IMR-90 (cell line): Measurements from ENCODE around the gene PPOX. TPM values are rescaled to one million over a fixed set of nuclear protein-coding genes. Genes with fewer than 3 reads are reported as not detected.

Experiments used
- ATAC-seq: fragments of 200-7000 bp; cut with Tn5 transposase; 2 replicates; pipeline ENCODE4 v1.9.1; 2020; ENCODE audit warnings: low read depth, mild to moderate bottlenecking, moderate library complexity
- BruUV-seq: library from RNA; stranded (reverse); fragments of 400-500 nt; replicated peaks from 2 replicates; lab custom pipeline; 2021; lab: Mats Ljungman, UMichigan
- CTCF ChIA-PET: fragments of 300-600 bp; formaldehyde crosslinking; extraction: SDS; loops from one replicate; lab custom pipeline; 2021; ENCODE audit warnings: antibody characterized with exemption; lab: Yijun Ruan, JAX
- POLR2A ChIA-PET: fragments of 300-600 bp; sonication (Branson Sonifier 250); formaldehyde crosslinking; loops from one replicate; lab custom pipeline; 2022; ENCODE audit warnings: antibody characterized with exemption; ENCODE audit not compliant: unreplicated experiment; lab: Charles Lee
- DNase-seq: peaks from one replicate; pipeline ENCODE4 v3.0.0; 2013
- H2AFZ ChIP-seq: replicated peaks from 2 replicates; pipeline ENCODE3; 2013; ENCODE audit warnings: low read length, mild to moderate bottlenecking; ENCODE audit not compliant: poor library complexity
- H2AK5ac ChIP-seq: 2 replicates; pipeline ENCODE4 v1.6.1; 2013; ENCODE audit warnings: low read depth, low read length, inconsistent platforms
- H2AK9ac ChIP-seq: replicated peaks from 2 replicates; pipeline ENCODE3; 2013; ENCODE audit warnings: mild to moderate bottlenecking, low read depth, low read length, moderate library complexity; ENCODE audit not compliant: poor library complexity
- H2BK120ac ChIP-seq: 2 replicates; pipeline ENCODE4 v1.6.1; 2013; ENCODE audit warnings: low read depth, low read length, inconsistent platforms
- H2BK15ac ChIP-seq: 3 replicates; pipeline ENCODE4 v1.6.1; 2013; ENCODE audit warnings: low read depth, low read length, inconsistent platforms
- H2BK20ac ChIP-seq: 2 replicates; pipeline ENCODE4 v1.6.1; 2013; ENCODE audit warnings: low read depth, mild to moderate bottlenecking, inconsistent platforms, low read length, moderate library complexity
- H2BK5ac ChIP-seq: 2 replicates; pipeline ENCODE4 v1.6.1; 2013; ENCODE audit warnings: mild to moderate bottlenecking, low read depth, low read length, inconsistent platforms; ENCODE audit not compliant: poor library complexity, severe bottlenecking
- H3K14ac ChIP-seq: replicated peaks from 2 replicates; pipeline ENCODE4 v1.6.1; 2013; ENCODE audit warnings: low read depth, low read length, inconsistent platforms
- H3K18ac ChIP-seq: 2 replicates; pipeline ENCODE4 v1.6.1; 2013; ENCODE audit warnings: low read depth, low read length, control low read depth
- H3K23ac ChIP-seq: 2 replicates; pipeline ENCODE4 v1.6.1; 2013; ENCODE audit warnings: low read depth, low read length, inconsistent platforms
- H3K27ac ChIP-seq: 2 replicates; pipeline ENCODE4 v1.5.1; 2013; ENCODE audit warnings: mild to moderate bottlenecking, control low read depth, low read length; ENCODE audit not compliant: insufficient read depth
- H3K27me3 ChIP-seq: 2 replicates; pipeline ENCODE4 v1.6.1; 2013; ENCODE audit warnings: low read length; ENCODE audit not compliant: control insufficient read depth, insufficient read depth
- H3K36me3 ChIP-seq: 2 replicates; pipeline ENCODE4 v1.6.1; 2013; ENCODE audit warnings: low read length, mixed read lengths; ENCODE audit not compliant: control insufficient read depth, insufficient read depth
- H3K4ac ChIP-seq: 2 replicates; pipeline ENCODE4 v1.6.1; 2013; ENCODE audit warnings: low read depth, low read length, inconsistent platforms
- H3K4me1 ChIP-seq: 2 replicates; pipeline ENCODE4 v1.6.1; 2013; ENCODE audit warnings: low read length, mixed read lengths; ENCODE audit not compliant: control insufficient read depth, insufficient read depth
- H3K4me2 ChIP-seq: 2 replicates; pipeline ENCODE4 v1.6.1; 2013; ENCODE audit warnings: low read depth, mild to moderate bottlenecking, control low read depth, low read length, moderate library complexity
- H3K4me3 ChIP-seq: 2 replicates; pipeline ENCODE4 v1.5.1; 2013; ENCODE audit warnings: low read depth, mild to moderate bottlenecking, control low read depth, low read length, moderate library complexity; ENCODE audit not compliant: insufficient read depth
- H3K56ac ChIP-seq: 2 replicates; pipeline ENCODE4 v1.6.1; 2013; ENCODE audit warnings: low read length, inconsistent platforms; ENCODE audit not compliant: insufficient read depth; ENCODE audit errors: extremely low read depth
- H3K79me1 ChIP-seq, 2 experiments: 2 replicates each; pipeline ENCODE4 v1.6.1; 2013; ENCODE audit warnings: low read length in 2 of 2, inconsistent platforms in 1 of 2, low read depth in 1 of 2
- H3K9ac ChIP-seq: 2 replicates; pipeline ENCODE4 v1.6.1; 2013; ENCODE audit warnings: low read depth, low read length, control low read depth
- H3K9me1 ChIP-seq: 2 replicates; pipeline ENCODE4 v1.6.1; 2013; ENCODE audit warnings: low read length, inconsistent platforms; ENCODE audit not compliant: insufficient read depth
- H3K9me3 ChIP-seq: 2 replicates; pipeline ENCODE4 v1.6.1; 2013; ENCODE audit warnings: low read length; ENCODE audit not compliant: control insufficient read depth, insufficient read depth
- H4K20me1 ChIP-seq: 2 replicates; pipeline ENCODE4 v1.6.1; 2013; ENCODE audit warnings: low read length, inconsistent platforms; ENCODE audit not compliant: insufficient read depth
- H4K5ac ChIP-seq: 2 replicates; pipeline ENCODE4 v1.6.1; 2013; ENCODE audit warnings: mild to moderate bottlenecking, low read depth, low read length, control low read depth
- H4K8ac ChIP-seq, 2 experiments: 2 replicates each; pipeline ENCODE4 v1.6.1; 2013; ENCODE audit warnings: low read depth in 2 of 2, low read length in 2 of 2, control low read depth in 1 of 2, inconsistent platforms in 1 of 2
- H4K91ac ChIP-seq: 2 replicates; pipeline ENCODE4 v1.6.1; 2013; ENCODE audit warnings: low read depth, low read length, inconsistent platforms; ENCODE audit not compliant: insufficient read depth
- BHLHE40 ChIP-seq: fragments of 150-350 bp; IDR thresholded peaks from 2 replicates; pipeline ENCODE4 v1.6.1; 2016; ENCODE audit warnings: mild to moderate bottlenecking, low read depth, low read length
- CEBPB ChIP-seq: IDR thresholded peaks from 2 replicates; pipeline ENCODE4 v1.6.1; 2012; ENCODE audit warnings: low read depth, low read length, improper control_type of control experiment
- CHD1 ChIP-seq: IDR thresholded peaks from 2 replicates; pipeline ENCODE4 v1.6.1; 2012; ENCODE audit warnings: low read depth, low read length, improper control_type of control experiment
- ELK1 ChIP-seq: fragments of 150-350 bp; IDR thresholded peaks from 2 replicates; pipeline ENCODE4 v1.6.1; 2016; ENCODE audit warnings: low read depth, mild to moderate bottlenecking, low read length, moderate library complexity, borderline replicate concordance
- FOS ChIP-seq: fragments of 150-350 bp; IDR thresholded peaks from 2 replicates; pipeline ENCODE4 v1.6.1; 2016; ENCODE audit warnings: low read depth, low read length
- MAFK ChIP-seq: IDR thresholded peaks from 2 replicates; pipeline ENCODE4 v1.6.1; 2012; ENCODE audit warnings: low read depth, low read length, improper control_type of control experiment
- MAZ ChIP-seq: IDR thresholded peaks from 2 replicates; pipeline ENCODE4 v1.6.1; 2012; ENCODE audit warnings: low read depth, mild to moderate bottlenecking, low read length, improper control_type of control experiment, moderate library complexity, borderline replicate concordance
- MXI1 ChIP-seq: IDR thresholded peaks from 2 replicates; pipeline ENCODE4 v1.6.1; 2012; ENCODE audit warnings: low read depth, mild to moderate bottlenecking, low read length, moderate library complexity, borderline replicate concordance
- NFE2L2 ChIP-seq: fragments of 150-350 bp; IDR thresholded peaks from 2 replicates; pipeline ENCODE4 v1.6.1; 2016; ENCODE audit warnings: low read depth, mild to moderate bottlenecking, low read length
- POLR2A ChIP-seq: IDR thresholded peaks from 2 replicates; pipeline ENCODE4 v1.6.1; 2012; ENCODE audit warnings: mild to moderate bottlenecking, low read depth, low read length
- RAD21 ChIP-seq: IDR thresholded peaks from 2 replicates; pipeline ENCODE4 v1.6.1; 2012; ENCODE audit warnings: low read length, improper control_type of control experiment
- RCOR1 ChIP-seq: IDR thresholded peaks from 2 replicates; pipeline ENCODE4 v1.6.1; 2012; ENCODE audit warnings: mild to moderate bottlenecking, low read length, improper control_type of control experiment; ENCODE audit not compliant: insufficient replicate concordance
- RFX5 ChIP-seq: IDR thresholded peaks from 2 replicates; pipeline ENCODE4 v1.8.0; 2012; ENCODE audit warnings: low read depth, mild to moderate bottlenecking, low read length, moderate library complexity
- SMC3 ChIP-seq: fragments of 150-350 bp; IDR thresholded peaks from 2 replicates; pipeline ENCODE4 v1.6.1; 2016; ENCODE audit warnings: low read depth, mild to moderate bottlenecking, antibody characterized with exemption, low read length, moderate library complexity
- USF2 ChIP-seq: fragments of 150-350 bp; IDR thresholded peaks from 2 replicates; pipeline ENCODE4 v1.6.1; 2017; ENCODE audit warnings: mild to moderate bottlenecking, antibody characterized with exemption, low read length, low read depth
- WGBS, 2 experiments: methylation state at CpG; one replicate each; pipeline versions ENCODE4 v1.1.5 to v1.1.7; 2013; ENCODE audit warnings: missing lambda C conversion rate in 2 of 2; ENCODE audit not compliant: insufficient read length in 1 of 2; ENCODE audit errors: extremely low coverage in 2 of 2; 5-methylcytosine and 5-hydroxymethylcytosine counted together
- dilution Hi-C: fragments of 300-500 bp; cut with HindIII; formaldehyde crosslinking; loops from one replicate; pipeline ENCODE4 v1.14.3; 2018; ENCODE audit warnings: low sequenced_read_pairs; ENCODE audit not compliant: unreplicated experiment
- in situ Hi-C: fragments of 300-500 bp; cut with MboI; formaldehyde crosslinking; loops from 3 replicates; pipeline ENCODE4 v1.14.3; 2019; ENCODE audit warnings: low sequenced_read_pairs, inconsistent platforms, mixed read lengths
- intact Hi-C: fragments of 100-400 bp; cut with micrococcal nuclease; formaldehyde crosslinking; loops from 2 replicates; pipeline ENCODE4 v1.10.0; 2022
- polyA plus RNA-seq, 3 experiments: library from polyadenylated mRNA; depleted of rRNA; stranded (reverse); fragments of >200 nt; gene quantifications; 2 replicates each; pipeline ENCODE4 v1.2.3, GENCODE V29; 2012; ENCODE audit warnings: low replicate concordance in 1 of 3
- total RNA-seq: library from RNA; depleted of rRNA; stranded (reverse); fragments of >200 nt; gene quantifications from 2 replicates; pipeline ENCODE4 v1.2.3, GENCODE V29; 2012
- TF ChIP-seq, protein P1 (sequence below): conservative IDR thresholded peaks from 2 replicates; pipeline ENCODE4 v1.5.1; 2012; ENCODE audit warnings: mild to moderate bottlenecking, low read depth, low read length, improper control_type of control experiment

The PPOX gene
- total and polyA plus RNA-seq, 2 of the 4 experiments (the other 2 are of a cell fraction) = 6.1 to 14.3 TPM

GRCh38 chr1:161214369-161214768, 48.1 kb downstream of the PPOX start:
- H2BK20ac ChIP-seq = no peak overlapping the region
- H3K36me3 ChIP-seq = peaks cover 42% of the 10 kb centered on the region
- no peak overlapping the region for H4K5ac ChIP-seq
- H4K8ac ChIP-seq = no peak overlapping the region
- BruUV-seq = no TSS peak
- no peak overlapping the region for H2AK5ac ChIP-seq
- DNase-seq = no peak
- CTCF ChIA-PET = interaction anchor here (0.8 kb wide), 1 partner anchor 167 kb away, joined by 4 read pairs; no protein-coding TSS in a partner anchor
- H3K9ac ChIP-seq = no peak overlapping the region
- no peak overlapping the region for H3K23ac ChIP-seq
- no peaks in the 10 kb centered on the region for H4K20me1 ChIP-seq
- H3K4me3 ChIP-seq = no peak overlapping the region
- H3K9me3 ChIP-seq = no peaks in the 10 kb centered on the region
- no peak overlapping the region for H2BK120ac ChIP-seq
- H2BK5ac ChIP-seq = no peak overlapping the region
- no peak overlapping the region for H3K4me2 ChIP-seq
- ATAC-seq = no peak
- H2AFZ ChIP-seq = no peak overlapping the region
- no peak overlapping the region for H3K56ac ChIP-seq
- H4K91ac ChIP-seq = no peak overlapping the region
- no peak overlapping the region for H3K14ac ChIP-seq
- WGBS, 2 experiments = 94% methylated on average over 2 of the region's 9 CpGs; no CpG with 5 or more reads in 1 of the 2 experiments
- H3K27ac ChIP-seq = no peak overlapping the region
- peaks cover 11% of the 10 kb centered on the region for H3K4me1 ChIP-seq
- dilution Hi-C loops (no loop called here), in situ Hi-C loops (loop anchor here (10.0 kb wide), 1 partner anchor 530 kb away; the partner anchor contains the start of gene DUSP12), intact Hi-C loops (no loop called here)
- H2AK9ac ChIP-seq = no peak overlapping the region
- H3K27me3 ChIP-seq = no peaks in the 10 kb centered on the region
- POLR2A ChIA-PET = interaction anchor here (0.7 kb wide), 1 partner anchor 1660 kb away, joined by 10 read pairs; no protein-coding TSS in a partner anchor
- H2BK15ac ChIP-seq = no peak overlapping the region
- TF ChIP-seq MXI1 = no peak
- TF ChIP-seq, protein P1, sequence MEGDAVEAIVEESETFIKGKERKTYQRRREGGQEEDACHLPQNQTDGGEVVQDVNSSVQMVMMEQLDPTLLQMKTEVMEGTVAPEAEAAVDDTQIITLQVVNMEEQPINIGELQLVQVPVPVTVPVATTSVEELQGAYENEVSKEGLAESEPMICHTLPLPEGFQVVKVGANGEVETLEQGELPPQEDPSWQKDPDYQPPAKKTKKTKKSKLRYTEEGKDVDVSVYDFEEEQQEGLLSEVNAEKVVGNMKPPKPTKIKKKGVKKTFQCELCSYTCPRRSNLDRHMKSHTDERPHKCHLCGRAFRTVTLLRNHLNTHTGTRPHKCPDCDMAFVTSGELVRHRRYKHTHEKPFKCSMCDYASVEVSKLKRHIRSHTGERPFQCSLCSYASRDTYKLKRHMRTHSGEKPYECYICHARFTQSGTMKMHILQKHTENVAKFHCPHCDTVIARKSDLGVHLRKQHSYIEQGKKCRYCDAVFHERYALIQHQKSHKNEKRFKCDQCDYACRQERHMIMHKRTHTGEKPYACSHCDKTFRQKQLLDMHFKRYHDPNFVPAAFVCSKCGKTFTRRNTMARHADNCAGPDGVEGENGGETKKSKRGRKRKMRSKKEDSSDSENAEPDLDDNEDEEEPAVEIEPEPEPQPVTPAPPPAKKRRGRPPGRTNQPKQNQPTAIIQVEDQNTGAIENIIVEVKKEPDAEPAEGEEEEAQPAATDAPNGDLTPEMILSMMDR = no peak
- TF ChIP-seq RCOR1 = no peak
- TF ChIP-seq FOS = no peak
- TF ChIP-seq ELK1 = no peak
- no peak for TF ChIP-seq CHD1
- no peak for TF ChIP-seq BHLHE40
- TF ChIP-seq MAZ = no peak
- TF ChIP-seq CEBPB = no peak
- TF ChIP-seq RAD21 = no peak
- no peak for TF ChIP-seq RFX5
- no peak for TF ChIP-seq POLR2A
- TF ChIP-seq NFE2L2 = no peak
- no peak for TF ChIP-seq MAFK
- no peak for TF ChIP-seq USF2
- no peak for TF ChIP-seq SMC3
- peaks cover 14% of the 10 kb centered on the region for H3K9me1 ChIP-seq
- no peak overlapping the region for H3K18ac ChIP-seq
- no peak overlapping the region for H3K4ac ChIP-seq
- peaks cover 5 to 14% of the 10 kb centered on the region in 2 experiments for H3K79me1 ChIP-seq
